Hippocampal formation (tissue), 2 donors: Measurements from ENCODE around the gene JAK2.
"Not testable (repeated sequence)": the region's sequence is repeated elsewhere in the genome, so short reads cannot be mapped to it uniquely, and the experiment has no call there.

ENCODE experiments used
- DNase-seq, 2 donors: peaks; one replicate each; lab custom pipeline; 2025; lab: John Stamatoyannopoulos, UW

JAK2 gene

DNA sequence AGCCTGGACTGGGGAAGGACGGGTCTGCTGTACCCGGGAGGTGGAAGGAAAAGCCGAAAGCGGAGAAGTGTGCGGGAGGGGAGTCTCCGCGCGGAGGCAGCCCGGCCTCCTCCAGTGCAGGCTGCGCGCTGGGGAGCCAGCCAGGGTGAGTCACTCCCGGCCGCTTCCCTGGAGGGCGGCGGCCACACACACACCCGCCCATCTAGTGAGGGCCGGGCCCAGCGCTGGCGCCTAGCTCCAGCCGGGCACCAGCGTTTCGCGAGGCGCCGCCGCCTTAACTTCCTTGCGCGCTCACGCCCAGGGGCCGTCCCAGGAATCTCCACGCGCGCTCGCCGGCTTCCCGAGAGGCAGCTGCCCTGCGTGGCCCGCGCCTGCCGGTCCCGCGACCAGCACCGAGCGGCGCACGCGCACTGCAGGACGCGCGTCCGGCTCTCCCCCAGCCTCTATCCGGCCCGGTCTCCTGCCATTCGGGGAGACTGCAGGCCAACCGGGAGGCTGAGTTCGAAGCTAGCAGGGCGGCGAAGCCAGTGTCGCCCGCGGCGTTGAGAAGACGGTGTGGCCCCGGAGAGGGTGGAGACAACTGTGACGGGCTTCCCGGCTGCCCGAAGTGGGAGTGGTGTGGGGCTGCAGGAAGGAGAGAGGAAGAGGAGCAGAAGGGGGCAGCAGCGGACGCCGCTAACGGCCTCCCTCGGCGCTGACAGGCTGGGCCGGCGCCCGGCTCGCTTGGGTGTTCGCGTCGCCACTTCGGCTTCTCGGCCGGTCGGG, at the start of gene JAK2:
Gene JAK2, plus strand, starts transcription at position 652 of the 765 bp plus-strand sequence. CDS start 36,716 bp downstream, outside the sequence.
- peak; percentile 93 to 96 for DNase-seq

DNA sequence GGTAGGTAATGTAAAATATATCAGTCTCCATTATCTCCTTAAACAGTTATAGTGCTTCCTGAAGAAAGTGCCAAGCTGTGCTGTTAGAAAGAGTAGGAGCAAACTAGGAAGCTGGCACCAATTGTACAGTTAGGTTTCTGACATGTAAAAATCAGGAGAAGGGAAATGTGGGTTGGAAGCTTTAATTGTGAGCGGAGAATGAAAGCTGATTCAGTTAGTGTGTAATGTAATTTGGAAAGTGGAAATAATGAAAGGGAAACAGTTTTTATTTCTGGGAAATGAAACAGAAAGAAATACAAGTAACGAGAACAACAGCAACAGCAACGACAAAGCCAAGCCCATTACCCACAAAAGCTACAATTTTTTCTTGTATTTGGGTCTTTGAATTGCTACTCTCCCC, 48.8 kb upstream of the JAK2 start:
- DNase-seq = no peak

DNA sequence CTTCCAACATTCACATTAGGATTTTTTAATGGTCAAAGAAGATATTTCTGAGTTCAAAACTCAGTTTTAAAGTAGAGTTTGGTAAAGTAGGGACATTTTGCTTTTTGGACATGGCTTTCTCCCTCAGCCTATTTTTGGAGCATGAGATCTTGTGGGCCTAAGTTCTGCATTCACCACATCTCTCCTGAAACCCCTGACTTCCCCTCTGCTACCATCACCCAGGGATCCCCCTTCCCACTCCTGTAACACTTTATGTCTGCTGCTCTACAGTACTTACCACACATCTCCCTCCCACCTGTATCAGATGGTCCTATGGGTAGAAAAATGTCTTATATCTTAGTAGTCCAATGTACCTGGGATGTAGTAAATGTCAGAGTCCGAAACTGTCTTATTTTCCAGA, 48.2 kb upstream of the JAK2 start:
- DNase-seq = no peak

GRCh38 chr9:4937446-4937845, 47.6 kb upstream of the JAK2 start:
- DNase-seq = no peak

DNA sequence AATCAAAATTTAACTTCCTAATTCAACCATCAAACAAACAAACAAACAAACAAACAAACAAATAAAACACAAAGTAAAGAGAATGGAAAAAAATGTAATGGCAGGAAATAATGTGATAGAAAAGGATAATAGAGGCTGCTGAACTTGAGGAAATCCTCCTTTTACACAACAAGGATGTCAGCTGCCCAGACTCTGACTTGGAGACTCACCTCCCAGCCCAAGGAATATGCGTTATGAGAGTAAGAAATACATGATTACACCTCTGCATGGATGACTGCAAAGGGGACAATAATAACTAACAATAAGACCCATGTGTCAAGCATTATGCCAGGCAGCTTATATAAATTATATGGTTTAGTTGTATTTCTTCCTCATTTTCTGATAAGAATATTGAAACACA, 46.6 kb upstream of the JAK2 start:
- no peak for DNase-seq

GRCh38 chr9:4939118-4939561, 45.9 kb upstream of the JAK2 start:
- DNase-seq = no peak

DNA sequence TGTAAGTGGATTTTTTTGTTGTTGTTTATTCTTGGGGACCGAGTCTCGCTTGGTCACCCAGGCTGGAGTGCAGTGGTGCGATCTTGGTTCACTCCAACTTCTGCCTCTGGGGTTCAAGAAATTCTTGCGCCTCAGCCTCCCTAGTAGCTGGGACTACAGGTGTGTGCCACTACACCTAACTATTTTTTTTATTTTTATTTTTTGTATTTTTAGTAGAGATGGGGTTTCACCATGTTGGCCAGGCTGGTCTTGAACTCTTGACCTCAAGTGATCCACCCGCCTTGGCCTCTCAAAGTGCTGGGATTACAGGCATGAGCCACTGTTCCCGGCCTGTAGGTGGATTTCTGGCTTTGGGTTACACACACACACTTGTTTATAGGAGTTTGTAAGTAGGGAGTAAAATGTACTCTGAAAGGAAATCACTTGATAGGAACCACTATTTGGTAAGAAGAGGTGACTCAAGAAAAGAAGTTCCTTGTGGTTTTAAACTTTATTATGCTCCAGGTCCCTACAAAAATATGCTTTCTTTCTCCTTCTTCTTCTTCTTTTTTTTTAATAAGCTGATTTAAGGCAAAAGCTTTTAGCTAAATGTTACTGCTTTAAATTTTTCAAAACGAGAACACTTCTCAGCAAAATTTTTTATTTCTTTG, 42.9 kb upstream of the JAK2 start:
- not testable (repeated sequence) for DNase-seq

DNA sequence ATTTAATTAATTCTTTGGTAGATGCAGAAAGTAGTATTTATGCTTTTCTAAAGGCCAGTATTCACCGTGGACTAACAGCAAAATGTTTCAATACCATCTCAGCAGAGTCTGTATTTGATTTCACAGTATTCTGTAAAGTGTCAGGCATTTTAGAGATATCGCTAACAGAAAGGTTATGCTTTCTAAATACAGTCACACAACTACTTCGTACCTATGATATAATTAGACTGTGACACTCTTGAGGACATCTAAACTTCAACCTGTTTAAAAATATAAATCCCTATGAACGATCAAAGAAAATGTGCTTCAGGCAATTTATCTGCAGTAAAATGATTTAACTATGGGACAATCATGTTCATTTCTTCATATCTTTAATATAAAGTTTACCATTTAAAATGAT, 41.7 kb upstream of the JAK2 start:
- DNase-seq = no peak

- DNase-seq = not testable (repeated sequence)
These were observed 40.5 kb upstream of the JAK2 start for GRCh38 chr9:4944431-4945211.

- no peak for DNase-seq
These were observed 38.1 kb upstream of the JAK2 start for GRCh38 chr9:4946937-4947336.

DNA sequence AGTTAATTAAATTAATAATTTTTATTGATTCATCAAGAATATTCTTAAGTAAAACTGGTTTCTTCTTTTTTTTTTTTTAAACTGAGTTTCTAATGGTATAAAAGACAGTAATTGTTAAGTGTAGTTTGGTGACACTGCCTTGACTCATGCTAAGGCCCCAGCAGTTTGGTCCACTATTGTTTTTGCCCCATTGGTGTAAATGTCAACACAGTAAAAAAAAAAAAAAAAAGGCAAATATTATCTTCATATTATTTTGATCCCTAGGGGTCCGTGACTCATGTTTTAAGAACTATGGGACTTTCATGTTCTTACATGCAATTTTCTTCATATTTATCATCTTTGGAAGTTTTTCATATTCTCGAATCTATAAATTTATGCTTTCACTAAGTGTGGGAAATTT, 29.2 kb upstream of the JAK2 start:
- no peak for DNase-seq

- no peak for DNase-seq
These were observed 26.0 kb upstream of the JAK2 start for GRCh38 chr9:4959031-4959430.

GRCh38 chr9:4962085-4962484, 23.0 kb upstream of the JAK2 start:
- DNase-seq = no peak

DNA sequence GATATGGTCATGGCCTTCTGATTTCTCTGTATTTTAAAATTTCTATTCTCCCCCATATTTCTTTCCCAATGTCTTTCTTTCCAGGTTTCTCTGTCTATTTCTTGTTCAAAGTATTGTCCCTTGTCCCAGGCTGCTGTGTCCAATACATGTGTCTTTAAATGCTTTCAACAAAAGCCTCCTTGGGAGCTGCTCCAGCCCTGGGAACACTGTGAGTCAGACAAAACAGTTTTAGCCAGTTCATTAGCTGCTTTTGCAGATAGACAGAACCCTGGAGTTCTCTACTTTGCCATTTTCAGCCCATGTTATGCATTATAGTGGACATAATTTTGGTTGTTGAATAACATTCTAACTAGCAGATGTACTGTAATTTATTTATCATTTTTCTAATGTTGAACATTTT, 20.5 kb upstream of the JAK2 start:
- DNase-seq = no peak

- DNase-seq = no peak
These were observed 19.8 kb upstream of the JAK2 start for GRCh38 chr9:4965174-4965821.

GRCh38 chr9:4967523-4967922, 17.5 kb upstream of the JAK2 start:
- DNase-seq = no peak

GRCh38 chr9:4969130-4969529, 15.9 kb upstream of the JAK2 start:
- no peak for DNase-seq

DNA sequence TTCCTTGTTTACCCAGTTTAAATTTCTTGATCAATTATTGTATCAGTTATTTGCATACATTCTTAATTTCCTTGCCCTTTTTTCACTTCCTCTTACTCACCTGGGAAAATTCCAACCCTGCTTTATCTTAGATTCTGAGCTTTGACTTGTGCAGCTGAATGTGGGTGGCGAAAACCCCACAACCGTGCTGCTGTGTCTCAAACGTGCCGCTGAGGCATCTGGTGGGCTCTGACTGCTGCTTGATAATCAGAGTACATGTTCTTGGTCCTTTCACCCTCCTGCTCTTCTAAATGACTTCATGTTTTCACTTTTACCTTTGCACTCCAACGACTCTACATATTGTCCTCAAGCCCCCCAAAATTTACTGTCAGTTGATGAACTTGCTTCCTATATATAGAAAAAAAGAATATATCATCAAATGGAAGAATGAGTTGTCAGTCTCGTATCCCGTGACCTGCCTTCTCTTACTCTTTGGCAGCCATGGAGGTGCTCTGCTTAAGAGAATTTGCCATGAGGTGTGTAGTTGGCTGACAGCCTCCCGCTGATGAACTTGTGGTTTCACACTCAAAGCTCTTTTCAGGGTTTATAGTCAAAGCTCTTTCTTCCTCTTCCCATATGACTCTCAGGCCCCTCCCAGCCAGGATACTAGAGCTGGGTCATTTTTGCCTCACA, 14.0 kb upstream of the JAK2 start:
- DNase-seq = no peak

DNA sequence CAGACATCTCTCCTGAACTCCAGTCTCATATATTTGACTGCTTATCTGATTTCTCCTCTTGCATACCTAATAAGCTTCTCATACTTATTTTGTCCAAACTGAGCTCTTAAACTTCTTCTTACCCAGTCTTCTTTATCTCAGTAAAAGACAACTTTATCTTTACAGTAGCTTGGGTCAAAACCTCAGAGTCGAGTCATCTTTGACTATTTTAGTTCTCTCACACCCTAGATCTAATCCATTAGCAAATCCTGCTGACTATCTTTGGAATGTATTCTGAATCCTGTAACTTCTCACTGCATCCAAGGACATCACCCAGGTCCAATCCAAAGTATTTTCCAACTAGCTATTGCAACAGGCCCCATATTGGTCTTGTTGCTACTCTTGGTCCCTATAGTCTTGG, 11.8 kb upstream of the JAK2 start:
- no peak for DNase-seq

DNA sequence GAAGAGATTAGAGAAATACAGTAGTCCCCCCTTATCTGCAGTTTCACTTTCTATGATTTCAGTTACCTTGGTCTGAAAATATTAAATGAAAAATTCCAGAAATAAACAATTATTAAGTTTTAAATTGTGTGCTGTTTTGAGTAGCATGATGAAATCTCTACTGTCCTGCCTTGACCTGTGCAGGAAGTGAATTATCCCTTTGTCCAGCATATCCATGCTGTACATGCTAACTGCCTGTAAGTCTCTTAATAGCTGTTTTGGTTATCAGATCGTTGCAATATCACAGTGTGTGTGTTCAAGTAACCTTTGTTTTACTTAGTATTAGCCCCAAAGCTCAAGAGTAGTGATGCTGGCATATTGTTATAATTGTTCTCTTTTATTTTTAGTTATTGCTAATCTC, 11.2 kb upstream of the JAK2 start:
- DNase-seq = no peak

- no peak for DNase-seq
These were observed 5.8 kb upstream of the JAK2 start for GRCh38 chr9:4979239-4979638.
